Activated CD4-positive, alpha-beta T cell treated with anti-CD3 and anti-CD28 coated beads for 24 hours (primary cell): ENCODE measurements around the gene SLC35E1.
"Not testable (repeated sequence)": the region's sequence is repeated elsewhere in the genome, so short reads cannot be mapped to it uniquely, and the experiment has no call there.

Experiments used
- DNase-seq, 2 donors: peaks; one replicate each; pipeline ENCODE4 v3.0.0-alpha.2; 2020; ENCODE audit warnings: low read depth in 2 of 2

The SLC35E1 gene

GRCh38 chr19:16544473-16545231, 27.6 kb downstream of the SLC35E1 start:
- no peak for DNase-seq

DNA sequence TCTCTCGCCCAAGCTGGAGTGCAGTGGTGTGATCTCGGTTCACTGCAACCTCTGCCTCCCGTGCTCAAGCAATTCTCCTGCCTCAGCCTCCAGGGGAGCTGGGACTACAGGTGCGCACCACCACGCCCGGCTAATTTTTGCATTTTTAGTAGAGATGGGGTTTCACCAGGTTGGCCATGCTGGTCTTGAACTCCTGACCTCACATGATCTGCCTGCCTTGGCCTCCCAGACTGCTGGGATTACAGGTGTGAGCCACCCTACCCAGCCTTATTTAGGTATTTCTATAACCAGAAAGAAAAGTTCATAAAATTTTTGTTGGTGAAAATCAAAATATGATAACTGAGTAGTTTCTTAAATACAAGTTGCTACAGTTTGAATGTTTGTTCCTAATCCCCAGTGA, 28.5 kb downstream of the SLC35E1 start:
- not testable (repeated sequence) for DNase-seq

GRCh38 chr19:16542910-16543472, 29.2 kb downstream of the SLC35E1 start:
- DNase-seq: no peak

- peak; percentile 87 to 88 for DNase-seq
Observed at GRCh38 chr19:16542045-16542909, 29.9 kb downstream of the SLC35E1 start, which contains the start of gene CHERP. Gene CHERP, minus strand, starts transcription at chr19:16542437. Its CDS starts 59 bp downstream, at chr19:16542378.

- no peak for DNase-seq
Observed at GRCh38 chr19:16541526-16542044, 30.6 kb downstream of the SLC35E1 start.

DNA sequence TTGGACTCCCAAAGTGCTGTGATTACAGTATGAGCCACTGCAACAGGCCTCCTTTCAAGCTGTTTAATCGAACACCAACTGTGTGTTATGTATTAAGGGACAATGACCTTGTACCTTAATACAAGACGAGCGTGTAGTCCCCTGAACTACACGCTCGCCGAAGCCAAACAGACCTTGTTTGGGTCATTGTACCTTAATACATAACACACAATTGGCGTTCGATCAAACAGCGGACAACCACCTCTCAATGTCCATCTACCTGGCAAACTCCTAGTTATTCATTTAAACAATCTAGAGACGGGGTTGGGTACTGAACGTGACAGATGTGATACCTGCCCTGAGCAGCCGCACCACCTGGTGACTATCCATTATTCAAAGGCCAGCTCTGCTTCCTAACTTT, 31.3 kb downstream of the SLC35E1 start:
- no peak for DNase-seq

GRCh38 chr19:16537111-16537510, 35.1 kb downstream of the SLC35E1 start:
- no peak for DNase-seq

- no peak for DNase-seq
Observed at GRCh38 chr19:16536130-16536529, 36.1 kb downstream of the SLC35E1 start.

DNA sequence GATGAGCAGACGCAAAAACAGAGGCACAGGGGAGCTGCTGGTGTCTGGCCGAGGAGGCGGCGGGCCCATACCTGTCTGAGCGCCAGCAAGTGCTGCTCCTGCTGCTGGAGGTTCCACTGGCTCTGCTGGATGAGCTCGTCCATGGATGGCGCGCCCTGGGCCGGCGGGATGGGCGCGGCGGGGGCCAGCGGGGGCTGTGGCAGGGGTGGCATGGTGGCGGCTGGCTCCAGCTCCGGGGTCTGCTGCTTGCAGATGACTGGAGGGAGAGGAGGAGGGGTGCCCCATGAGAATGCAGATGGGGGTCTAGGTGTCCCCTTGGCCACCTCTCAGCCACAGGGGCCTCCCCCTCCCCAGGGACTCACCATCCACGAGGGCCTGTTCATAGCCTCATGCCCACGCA, 36.8 kb downstream of the SLC35E1 start:
- DNase-seq: no peak

GRCh38 chr19:16532440-16533234, 39.6 kb downstream of the SLC35E1 start:
- DNase-seq: no peak

- DNase-seq: no peak
Observed at GRCh38 chr19:16531380-16531669, 40.9 kb downstream of the SLC35E1 start.

- DNase-seq: no peak
Observed at GRCh38 chr19:16530540-16531379, 41.5 kb downstream of the SLC35E1 start.

- DNase-seq: no peak
Observed at GRCh38 chr19:16529466-16530144, 42.6 kb downstream of the SLC35E1 start.

GRCh38 chr19:16527971-16528521, 44.2 kb downstream of the SLC35E1 start:
- no peak for DNase-seq

DNA sequence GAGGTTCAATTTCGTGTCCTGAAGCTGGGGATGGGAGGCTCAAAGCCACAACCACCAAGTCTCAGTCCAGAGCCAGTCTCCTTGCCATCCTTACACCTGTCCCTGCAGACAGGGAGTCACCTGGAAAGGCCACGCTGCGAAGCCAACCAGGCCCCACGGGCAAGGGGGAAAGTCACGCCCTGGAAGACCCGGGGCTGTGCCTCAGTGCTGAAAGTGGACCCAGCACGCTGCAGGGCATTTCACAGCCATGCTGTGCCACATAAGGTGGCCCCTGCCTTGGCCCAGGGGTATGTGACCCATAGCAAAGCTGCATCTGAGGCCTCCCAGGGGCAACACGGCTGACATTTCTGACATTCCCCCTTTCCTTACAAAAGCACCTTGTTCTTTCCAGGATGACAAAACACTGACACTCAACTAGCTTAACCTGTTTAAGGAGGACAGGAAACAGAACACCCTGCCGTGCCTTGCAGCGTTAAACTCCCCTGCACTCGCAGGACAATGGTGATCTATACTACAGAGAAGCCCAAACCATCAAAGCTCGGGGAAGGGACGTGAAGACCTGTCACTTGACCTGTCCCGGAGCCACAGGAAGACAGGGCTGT, 44.8 kb downstream of the SLC35E1 start:
- no peak for DNase-seq

- no peak for DNase-seq
Observed at GRCh38 chr19:16525751-16526481, 46.3 kb downstream of the SLC35E1 start.

DNA sequence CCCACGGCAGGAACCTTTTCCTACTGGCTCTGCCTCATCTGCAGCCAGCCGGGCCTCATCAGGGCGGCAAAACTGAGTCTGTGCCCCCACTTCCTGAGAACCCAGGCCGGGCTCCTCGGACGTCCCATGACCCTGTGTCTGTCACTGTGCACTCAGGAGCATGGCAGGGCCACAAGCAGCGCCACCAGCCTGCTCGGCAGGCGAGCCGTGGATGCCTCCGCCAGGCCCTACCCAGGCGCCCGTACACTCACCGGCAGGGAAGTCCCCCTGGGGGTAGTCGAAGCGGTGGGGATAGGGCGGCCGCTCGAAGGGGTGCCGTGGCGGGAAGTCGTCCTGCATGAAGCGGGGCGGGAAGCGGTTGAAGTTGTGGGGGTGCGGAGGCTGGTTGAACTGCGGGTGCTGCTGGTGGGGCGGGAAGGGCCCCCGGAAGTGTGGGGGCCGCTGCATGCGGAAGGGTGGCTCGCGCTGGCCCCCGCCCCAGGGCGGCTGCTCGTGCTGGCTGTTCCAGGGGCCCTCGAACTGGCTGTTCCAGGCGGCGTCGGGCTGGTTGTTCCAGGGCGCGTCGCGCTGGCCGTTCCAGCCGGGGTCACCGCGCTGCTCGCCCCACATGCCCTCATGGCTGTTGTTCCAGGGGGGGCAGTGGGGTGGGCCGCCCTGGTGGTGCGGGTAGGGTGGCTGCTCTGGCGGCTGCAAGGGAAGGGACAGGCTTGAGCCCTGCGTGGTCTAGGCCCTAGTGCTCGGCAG, 47.1 kb downstream of the SLC35E1 start:
- DNase-seq: no peak
